GM12865 (cell line): Measurements from ENCODE around the gene USP31.
"Not testable (repeated sequence)": the region's sequence is repeated elsewhere in the genome, so short reads cannot be mapped to it uniquely, and the experiment has no call there.

Source experiments
- DNase-seq: peaks from one replicate; pipeline ENCODE4 v3.0.0; 2010; ENCODE audit warnings: low read depth
- H3K4me3 ChIP-seq: 2 replicates; pipeline ENCODE4 v1.5.1; 2011; ENCODE audit warnings: mild to moderate bottlenecking, low read depth, low read length, control low read depth
- TF ChIP-seq, protein P1 (sequence below): IDR thresholded peaks from 2 replicates; pipeline ENCODE4 v1.5.1; 2011; ENCODE audit warnings: low read length, control low read depth, low read depth, inconsistent platforms; ENCODE audit not compliant: insufficient read depth; ENCODE audit errors: missing control alignments

The USP31 gene

DNA sequence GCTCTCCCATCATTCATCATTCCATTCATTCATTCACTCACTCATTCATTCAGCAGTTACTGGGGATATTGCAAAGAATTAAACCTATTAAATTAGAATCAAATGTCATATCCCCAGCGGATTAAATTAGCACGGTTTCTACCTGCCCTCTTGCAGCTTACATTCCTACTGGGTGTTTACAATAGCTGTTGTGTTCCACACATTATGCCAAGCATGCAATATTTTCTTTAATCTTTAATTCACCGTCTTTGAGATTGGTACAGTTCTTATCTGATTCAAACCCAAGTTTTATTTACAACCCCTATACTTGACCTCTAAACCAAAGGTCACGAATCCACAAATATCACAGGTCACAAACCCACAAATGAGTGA lies 727 bp upstream of the USP31 start:
- H3K4me3 ChIP-seq = peak overlapping the region; percentile 61
- no peak for DNase-seq
- TF ChIP-seq, protein P1, sequence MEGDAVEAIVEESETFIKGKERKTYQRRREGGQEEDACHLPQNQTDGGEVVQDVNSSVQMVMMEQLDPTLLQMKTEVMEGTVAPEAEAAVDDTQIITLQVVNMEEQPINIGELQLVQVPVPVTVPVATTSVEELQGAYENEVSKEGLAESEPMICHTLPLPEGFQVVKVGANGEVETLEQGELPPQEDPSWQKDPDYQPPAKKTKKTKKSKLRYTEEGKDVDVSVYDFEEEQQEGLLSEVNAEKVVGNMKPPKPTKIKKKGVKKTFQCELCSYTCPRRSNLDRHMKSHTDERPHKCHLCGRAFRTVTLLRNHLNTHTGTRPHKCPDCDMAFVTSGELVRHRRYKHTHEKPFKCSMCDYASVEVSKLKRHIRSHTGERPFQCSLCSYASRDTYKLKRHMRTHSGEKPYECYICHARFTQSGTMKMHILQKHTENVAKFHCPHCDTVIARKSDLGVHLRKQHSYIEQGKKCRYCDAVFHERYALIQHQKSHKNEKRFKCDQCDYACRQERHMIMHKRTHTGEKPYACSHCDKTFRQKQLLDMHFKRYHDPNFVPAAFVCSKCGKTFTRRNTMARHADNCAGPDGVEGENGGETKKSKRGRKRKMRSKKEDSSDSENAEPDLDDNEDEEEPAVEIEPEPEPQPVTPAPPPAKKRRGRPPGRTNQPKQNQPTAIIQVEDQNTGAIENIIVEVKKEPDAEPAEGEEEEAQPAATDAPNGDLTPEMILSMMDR = no peak

DNA sequence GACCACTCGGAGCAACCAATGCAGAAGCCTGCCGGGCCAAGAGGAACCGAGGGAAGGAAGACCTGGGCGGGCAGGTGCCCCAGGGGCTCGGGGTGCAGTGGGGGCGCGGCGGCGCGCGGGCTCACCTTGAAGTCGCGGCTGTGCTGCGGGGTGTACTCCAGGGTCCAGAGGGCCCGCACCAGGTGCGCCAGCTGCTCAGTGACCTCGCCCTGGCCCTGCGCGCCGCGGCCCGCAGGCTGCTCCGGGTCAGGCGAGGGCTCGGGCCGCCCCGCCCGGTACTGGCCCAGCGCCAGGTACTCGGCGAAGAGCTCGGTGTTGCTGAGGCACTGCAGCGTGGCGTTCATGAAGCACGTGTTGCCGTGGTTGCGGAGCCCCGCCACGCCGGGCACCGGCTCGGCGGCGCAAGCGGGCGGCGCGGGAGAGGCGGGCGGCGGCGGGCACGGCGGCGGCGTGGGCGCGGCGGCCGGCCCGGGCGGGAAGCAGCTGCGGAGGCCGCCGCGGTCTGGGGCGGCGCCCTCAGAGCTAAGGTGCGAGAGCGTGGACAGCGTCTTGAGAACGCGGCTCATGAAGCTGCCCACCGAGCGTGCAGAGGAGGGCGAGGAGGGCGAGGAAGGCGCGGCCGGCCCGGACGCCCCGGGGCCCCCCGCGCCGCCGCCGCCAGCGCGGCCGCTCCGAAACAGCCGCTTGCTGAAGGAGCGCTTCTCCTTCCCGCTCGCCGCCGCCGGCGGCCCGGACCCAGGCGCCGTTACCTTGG lies 562 bp downstream of the USP31 start:
- TF ChIP-seq, protein P1 = no peak
- peak; percentile 70 for DNase-seq
- H3K4me3 ChIP-seq = peak overlapping the region; percentile 78

DNA sequence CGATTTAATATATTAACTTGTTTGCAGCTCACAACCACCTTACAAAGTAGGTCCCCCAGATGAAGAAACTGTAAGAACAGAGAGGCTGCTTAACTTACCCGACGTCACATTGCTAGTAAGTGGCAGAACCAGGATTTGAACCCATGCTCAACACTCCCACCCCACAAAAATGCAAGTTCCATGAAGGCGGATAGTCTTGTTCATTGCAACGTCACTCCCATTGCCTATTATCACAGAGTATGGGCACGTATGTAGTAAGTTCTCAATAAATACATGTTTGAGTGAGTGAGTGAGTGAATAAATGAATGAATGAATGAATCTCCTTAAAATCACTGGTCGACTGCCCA lies 1.1 kb downstream of the USP31 start:
- TF ChIP-seq, protein P1 = no peak
- DNase-seq = no peak
- H3K4me3 ChIP-seq = peak overlapping the region; percentile 78

GRCh38 chr16:23147666-23148065 lies 1.6 kb downstream of the USP31 start:
- peak overlapping the region; percentile 78; the same call in 1 of the 2 replicates for H3K4me3 ChIP-seq
- DNase-seq = no peak
- TF ChIP-seq, protein P1 = no peak

GRCh38 chr16:23146877-23147601 lies 2.2 kb downstream of the USP31 start:
- H3K4me3 ChIP-seq = no peak overlapping the region
- no peak for DNase-seq
- TF ChIP-seq, protein P1 = no peak

- no peak overlapping the region for H3K4me3 ChIP-seq
- TF ChIP-seq, protein P1 = no peak
- no peak for DNase-seq
Observed at GRCh38 chr16:23145608-23146007, 3.6 kb downstream of the USP31 start.

GRCh38 chr16:23145186-23145585 lies 4.1 kb downstream of the USP31 start:
- DNase-seq = no peak
- TF ChIP-seq, protein P1 = no peak
- no peak overlapping the region for H3K4me3 ChIP-seq

- not testable (repeated sequence) for DNase-seq, H3K4me3 ChIP-seq
Observed at GRCh38 chr16:23144393-23144792, 4.9 kb downstream of the USP31 start.
